Endothelial cell of umbilical vein (primary cell): ENCODE data around the gene SMG9. TPM values are rescaled to one million over a fixed set of nuclear protein-coding genes. Genes with fewer than 3 reads are reported as not detected.

Experiments used
- BruUV-seq: library from RNA; stranded (reverse); fragments of 400-500 nt; replicated peaks from 2 replicates; lab custom pipeline; 2021; lab: Mats Ljungman, UMichigan
- CTCF ChIA-PET: fragments of 300-600, 350-600 bp; sonication (Branson Sonifier 250); formaldehyde crosslinking; loops from one replicate; lab custom pipeline; 2021; ENCODE audit warnings: antibody characterized with exemption, inconsistent platforms; lab: Charles Lee
- POLR2A ChIA-PET: fragments of 300-600, 350-600 bp; sonication (Branson Sonifier 250); formaldehyde crosslinking; loops from one replicate; lab custom pipeline; 2021; ENCODE audit warnings: antibody characterized with exemption, inconsistent platforms; lab: Charles Lee
- DNase-seq: peaks from one replicate; pipeline ENCODE4 v3.0.0-alpha.2; 2011; ENCODE audit warnings: low read depth, low spot score
- FAIRE-seq: peaks from 2 replicates; lab custom pipeline; 2011; peaks lifted over from hg19 to GRCh38; lab: Jason Lieb, UNC
- H2AFZ ChIP-seq: 2 replicates; pipeline ENCODE4 v1.6.0; 2012; ENCODE audit warnings: low read depth, low read length, control low read depth, inconsistent platforms
- H3K27ac ChIP-seq: 2 replicates; pipeline ENCODE4 v1.5.1; 2011; ENCODE audit warnings: low read depth, mild to moderate bottlenecking, control low read depth, low read length, moderate library complexity; ENCODE audit not compliant: insufficient read depth
- H3K27me3 ChIP-seq, 2 experiments: 2 replicates each; pipeline versions ENCODE4 v1.6.0 to v1.6.1; 2011; ENCODE audit warnings: low read length in 2 of 2, mixed read lengths in 1 of 2; ENCODE audit not compliant: control insufficient read depth in 2 of 2, insufficient read depth in 2 of 2
- H3K36me3 ChIP-seq, 2 experiments: 2 replicates in 1 of 2; 3 replicates in 1 of 2; pipeline ENCODE4 v1.5.1; 2011; ENCODE audit warnings: low read length in 2 of 2, mild to moderate bottlenecking in 1 of 2, moderate library complexity in 1 of 2; ENCODE audit not compliant: control insufficient read depth in 2 of 2, insufficient read depth in 2 of 2; ENCODE audit errors: extremely low read depth in 1 of 2
- H3K4me1 ChIP-seq: 3 replicates; pipeline ENCODE4 v1.5.1; 2011; ENCODE audit warnings: mild to moderate bottlenecking, low read length; ENCODE audit not compliant: control insufficient read depth, insufficient read depth; ENCODE audit errors: extremely low read depth
- H3K4me2 ChIP-seq: 2 replicates; pipeline ENCODE4 v1.6.1; 2011; ENCODE audit warnings: low read length, control low read depth, mixed read lengths; ENCODE audit not compliant: insufficient read depth
- H3K4me3 ChIP-seq, 3 experiments: fragments of 200-600 bp in 1 of 3; sonication (generic), shearing (Covaris generic) in 1 of 3; replicated peaks in 1 of 3; 2 replicates each; pipeline ENCODE4 v1.5.1; 2011 to 2016; ENCODE audit warnings: control low read depth in 3 of 3, low read length in 3 of 3, mild to moderate bottlenecking in 2 of 3, inconsistent platforms in 1 of 3, low read depth in 1 of 3, moderate library complexity in 1 of 3; ENCODE audit not compliant: insufficient read depth in 1 of 3
- H3K79me2 ChIP-seq: 2 replicates; pipeline ENCODE4 v1.6.0; 2012; ENCODE audit warnings: low read length, inconsistent platforms; ENCODE audit not compliant: control insufficient read depth, insufficient read depth
- H3K9ac ChIP-seq: replicated peaks from 2 replicates; pipeline ENCODE3; 2011; ENCODE audit warnings: low read length, control low read depth; ENCODE audit not compliant: insufficient read depth; ENCODE audit errors: extremely low read depth
- H3K9me1 ChIP-seq: replicated peaks from 3 replicates; pipeline ENCODE4 v1.6.0; 2011; ENCODE audit warnings: mild to moderate bottlenecking, low read length; ENCODE audit not compliant: control insufficient read depth, insufficient read depth; ENCODE audit errors: extremely low read depth
- H3K9me3 ChIP-seq: replicated peaks from 2 replicates; pipeline ENCODE4 v1.5.1; 2012; ENCODE audit warnings: low read length, inconsistent platforms; ENCODE audit not compliant: control insufficient read depth, insufficient read depth
- H4K20me1 ChIP-seq: replicated peaks from 2 replicates; pipeline ENCODE3; 2011; ENCODE audit warnings: mild to moderate bottlenecking, low read length; ENCODE audit not compliant: control insufficient read depth, insufficient read depth; ENCODE audit errors: extremely low read depth
- EZH2 ChIP-seq: IDR thresholded peaks from 2 replicates; pipeline ENCODE4 v1.6.1; 2012; ENCODE audit warnings: borderline replicate concordance, low read depth, mild to moderate bottlenecking, moderate library complexity, low read length, inconsistent platforms; ENCODE audit not compliant: severe bottlenecking
- FOS ChIP-seq: IDR thresholded peaks from 2 replicates; pipeline ENCODE4 v1.6.1; 2011; ENCODE audit warnings: mild to moderate bottlenecking, low read length, moderate library complexity, borderline replicate concordance; ENCODE audit not compliant: insufficient read depth
- GATA2 ChIP-seq: IDR thresholded peaks from 2 replicates; pipeline ENCODE4 v1.7.0; 2011; ENCODE audit warnings: low read depth, mild to moderate bottlenecking, moderate library complexity, mixed read lengths, low read length; ENCODE audit not compliant: insufficient read length, insufficient read depth
- JUN ChIP-seq: IDR thresholded peaks from 2 replicates; pipeline ENCODE4 v1.6.1; 2011; ENCODE audit warnings: borderline replicate concordance, low read depth; ENCODE audit not compliant: insufficient read length, insufficient read depth
- MYC ChIP-seq: IDR thresholded peaks from one replicate; pipeline ENCODE4 v1.6.1; 2011; ENCODE audit warnings: mild to moderate bottlenecking, low read depth, low read length
- POLR2A ChIP-seq: IDR thresholded peaks from 2 replicates; pipeline ENCODE4 v1.6.1; 2012; ENCODE audit warnings: low read depth, mild to moderate bottlenecking, control low read depth, low read length
- POLR2AphosphoS5 ChIP-seq: IDR thresholded peaks from 2 replicates; pipeline ENCODE4 v1.6.1; 2012; ENCODE audit warnings: low read depth, mild to moderate bottlenecking, control low read depth, low read length, moderate library complexity; ENCODE audit not compliant: insufficient read depth
- dilution Hi-C: fragments of 300-500 bp; cut with MboI; formaldehyde crosslinking; loops from one replicate; pipeline ENCODE4 v1.15.0; 2019; ENCODE audit warnings: low sequenced_read_pairs; ENCODE audit not compliant: extremely low pct_ligation_motif_present
- intact Hi-C: fragments of 100-400 bp; cut with micrococcal nuclease; formaldehyde crosslinking; loops from one replicate; pipeline ENCODE4 v1.10.0; 2022
- polyA plus RNA-seq, 4 experiments: library from polyadenylated mRNA; depleted of rRNA in 3 of 4; stranded (reverse) in 3 of 4; unstranded in 1 of 4; fragments of >200 nt; gene quantifications; 2 replicates each; pipeline versions ENCODE4 v1.2.1 to v1.2.3, GENCODE V29; 2011 to 2012; ENCODE audit warnings: missing spikeins in 1 of 4
- total RNA-seq: library from RNA; stranded (reverse); gene quantifications from 2 replicates; pipeline ENCODE4 v1.2.3, GENCODE V29; 2021
- TF ChIP-seq, protein P1 (sequence below): IDR thresholded peaks from 2 replicates; pipeline ENCODE4 v1.6.1; 2011; ENCODE audit not compliant: insufficient read depth, insufficient read length
- TF ChIP-seq, protein P2 (sequence below), 2 donors: IDR thresholded peaks; 1 replicate in 1 of 2; 2 replicates in 1 of 2; pipeline ENCODE4 v1.5.1; 2011; ENCODE audit warnings: low read length in 2 of 2, mild to moderate bottlenecking in 2 of 2, moderate library complexity in 2 of 2, control low read depth in 1 of 2, inconsistent platforms in 1 of 2, low read depth in 1 of 2; ENCODE audit not compliant: insufficient read depth in 1 of 2; ENCODE audit errors: extremely low read depth in 1 of 2

The SMG9 gene
- total and polyA plus RNA-seq, 2 donors (not counting 3 experiments of a cell fraction or from before 2014, with no cell fraction given): 25.5 to 45.0 TPM

DNA sequence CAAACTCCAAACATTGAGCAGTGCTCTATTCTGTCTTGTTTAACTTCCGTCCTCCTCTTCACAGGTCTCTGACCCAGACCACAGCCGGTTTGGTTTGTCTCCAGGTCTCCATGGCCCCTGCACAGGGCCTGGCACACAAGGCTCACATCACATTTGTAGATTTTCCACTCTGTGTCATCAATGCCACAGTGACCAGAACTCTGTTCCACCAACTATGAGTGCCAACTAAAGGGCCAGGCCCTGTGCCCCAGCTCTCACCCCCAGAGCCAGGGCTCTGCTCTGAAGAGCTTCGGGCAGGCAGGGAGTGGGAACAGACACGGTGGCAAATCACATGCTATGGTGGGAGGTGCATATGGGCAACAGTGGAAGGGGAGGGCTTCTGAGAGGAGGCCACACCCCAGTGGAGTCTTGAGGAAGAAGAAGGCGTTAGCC, 16.0 kb downstream of the SMG9 start:
- CTCF ChIA-PET: interaction anchor here (1.3 to 1.4 kb wide), 3 partner anchors 36 to 70 kb away, joined by 4 to 6 read pairs (median 5); no protein-coding TSS in a partner anchor

More for the DNA sequence above, 16.0 kb downstream of the SMG9 start:
- Histone ChIP-seq H3K4me2 (no peak overlapping the region), H3K27me3 (no peaks in the 10 kb centered on the region), H3K9me3 (no peaks in the 10 kb centered on the region), H3K36me3 (peaks cover 18 to 34% of the 10 kb centered on the region in 2 experiments), H2AFZ (no peak overlapping the region), H3K4me3 (no peak overlapping the region), H3K9me1 (no peaks in the 10 kb centered on the region), H3K9ac (no peak overlapping the region), H4K20me1 (no peaks in the 10 kb centered on the region), H3K4me1 (peaks cover 3% of the 10 kb centered on the region), H3K27ac (no peak overlapping the region), H3K79me2 (no peaks in the 10 kb centered on the region)
- TF ChIP-seq EZH2: no peak
- TF ChIP-seq POLR2AphosphoS5: no peak
- no peak for TF ChIP-seq FOS
- no peak for TF ChIP-seq GATA2
- TF ChIP-seq, protein P1, sequence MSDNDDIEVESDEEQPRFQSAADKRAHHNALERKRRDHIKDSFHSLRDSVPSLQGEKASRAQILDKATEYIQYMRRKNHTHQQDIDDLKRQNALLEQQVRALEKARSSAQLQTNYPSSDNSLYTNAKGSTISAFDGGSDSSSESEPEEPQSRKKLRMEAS: no peak
- no peak for TF ChIP-seq POLR2A
- no peak for TF ChIP-seq JUN
- TF ChIP-seq, protein P2, sequence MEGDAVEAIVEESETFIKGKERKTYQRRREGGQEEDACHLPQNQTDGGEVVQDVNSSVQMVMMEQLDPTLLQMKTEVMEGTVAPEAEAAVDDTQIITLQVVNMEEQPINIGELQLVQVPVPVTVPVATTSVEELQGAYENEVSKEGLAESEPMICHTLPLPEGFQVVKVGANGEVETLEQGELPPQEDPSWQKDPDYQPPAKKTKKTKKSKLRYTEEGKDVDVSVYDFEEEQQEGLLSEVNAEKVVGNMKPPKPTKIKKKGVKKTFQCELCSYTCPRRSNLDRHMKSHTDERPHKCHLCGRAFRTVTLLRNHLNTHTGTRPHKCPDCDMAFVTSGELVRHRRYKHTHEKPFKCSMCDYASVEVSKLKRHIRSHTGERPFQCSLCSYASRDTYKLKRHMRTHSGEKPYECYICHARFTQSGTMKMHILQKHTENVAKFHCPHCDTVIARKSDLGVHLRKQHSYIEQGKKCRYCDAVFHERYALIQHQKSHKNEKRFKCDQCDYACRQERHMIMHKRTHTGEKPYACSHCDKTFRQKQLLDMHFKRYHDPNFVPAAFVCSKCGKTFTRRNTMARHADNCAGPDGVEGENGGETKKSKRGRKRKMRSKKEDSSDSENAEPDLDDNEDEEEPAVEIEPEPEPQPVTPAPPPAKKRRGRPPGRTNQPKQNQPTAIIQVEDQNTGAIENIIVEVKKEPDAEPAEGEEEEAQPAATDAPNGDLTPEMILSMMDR (IDR thresholded peaks at IDR 0.05; ENCODE audit: extremely low read depth in 1 of 2, insufficient read depth in 1 of 2, low read depth in 1 of 2, low read length in 2 of 2): no peak
- no peak for TF ChIP-seq MYC
- dilution Hi-C loops (no loop called here), intact Hi-C loops (loop anchor here (5.0 kb wide), 1 partner anchor 71 kb away; no protein-coding TSS in a partner anchor)
- no TSS peak for BruUV-seq
- POLR2A ChIA-PET: no interaction called here
- DNase-seq (no peak), FAIRE-seq (no peak)
